H1 (cell line): Measurements from ENCODE around the gene PKD1L1. TPM values are rescaled to one million over a fixed set of nuclear protein-coding genes. Genes with fewer than 3 reads are reported as not detected.

Experiments
- CTCF ChIA-PET: fragments of 300-600 bp; sonication (Branson Sonifier 250); formaldehyde crosslinking; loops from one replicate; lab custom pipeline; 2021; ENCODE audit not compliant: partially characterized antibody; lab: Charles Lee
- POLR2A ChIA-PET: fragments of 300-600 bp; sonication (Branson Sonifier 250); formaldehyde crosslinking; loops from one replicate; lab custom pipeline; 2021; ENCODE audit warnings: inconsistent platforms; ENCODE audit not compliant: partially characterized antibody; lab: Charles Lee
- DNase-seq, 2 experiments: peaks; one replicate each; pipeline versions ENCODE4 v3.0.0 to v3.0.0-alpha.2; 2010 to 2022; ENCODE audit warnings: low spot score in 2 of 2, low read depth in 1 of 2, mixed read lengths in 1 of 2
- FAIRE-seq: peaks from 2 replicates; lab custom pipeline; 2011; peaks lifted over from hg19 to GRCh38; lab: Jason Lieb, UNC
- H2AFZ ChIP-seq: 2 replicates; pipeline ENCODE4 v1.8.1; 2012; ENCODE audit warnings: low read length, inconsistent platforms
- H2AK5ac ChIP-seq: 2 replicates; pipeline ENCODE4 v1.6.1; 2013; ENCODE audit warnings: low read depth, low read length
- H2BK120ac ChIP-seq: replicated peaks from 2 replicates; pipeline ENCODE3; 2013; ENCODE audit warnings: low read depth, low read length, inconsistent platforms
- H2BK12ac ChIP-seq: 2 replicates; pipeline ENCODE4 v1.6.1; 2013; ENCODE audit warnings: low read depth, low read length
- H2BK15ac ChIP-seq: 2 replicates; pipeline ENCODE4 v1.6.1; 2013; ENCODE audit warnings: low read length
- H2BK20ac ChIP-seq: 2 replicates; pipeline ENCODE4 v1.6.1; 2013; ENCODE audit warnings: low read length
- H2BK5ac ChIP-seq: 2 replicates; pipeline ENCODE4 v1.6.1; 2013; ENCODE audit warnings: low read depth, low read length
- H3K14ac ChIP-seq: 2 replicates; pipeline ENCODE4 v1.6.1; 2013; ENCODE audit warnings: inconsistent platforms; ENCODE audit not compliant: insufficient read length
- H3K18ac ChIP-seq: 2 replicates; pipeline ENCODE4 v1.6.1; 2013; ENCODE audit warnings: low read length; ENCODE audit errors: extremely low read depth
- H3K23ac ChIP-seq: 2 replicates; pipeline ENCODE4 v1.6.1; 2013; ENCODE audit warnings: inconsistent platforms; ENCODE audit not compliant: insufficient read length
- H3K23me2 ChIP-seq: 2 replicates; pipeline ENCODE4 v1.6.1; 2013; ENCODE audit warnings: low read depth, low read length
- H3K27ac ChIP-seq: 2 replicates; pipeline ENCODE4 v1.6.1; 2011; ENCODE audit warnings: low read depth, low read length, inconsistent platforms
- H3K27me3 ChIP-seq, 4 experiments: replicated peaks in 1 of 4; 1 replicate in 1 of 4; 2 replicates in 3 of 4; pipeline versions ENCODE4 v1.6.1 to v1.8.1; 2011 to 2013; ENCODE audit warnings: low read length in 3 of 4, mild to moderate bottlenecking in 3 of 4, inconsistent platforms in 2 of 4, mixed read lengths in 2 of 4, moderate library complexity in 1 of 4; ENCODE audit not compliant: control insufficient read depth in 3 of 4, insufficient read depth in 3 of 4; ENCODE audit errors: extremely low read depth in 1 of 4
- H3K36me3 ChIP-seq, 4 experiments: 2 replicates each; pipeline versions ENCODE4 v1.6.1 to v1.8.1; 2011 to 2013; ENCODE audit warnings: mild to moderate bottlenecking in 4 of 4, low read length in 3 of 4, moderate library complexity in 2 of 4, control low read depth in 1 of 4, inconsistent platforms in 1 of 4; ENCODE audit not compliant: insufficient read depth in 4 of 4, control insufficient read depth in 2 of 4
- H3K4ac ChIP-seq: replicated peaks from 2 replicates; pipeline ENCODE3; 2013; ENCODE audit warnings: low read length, low read depth, mixed read lengths, inconsistent platforms; ENCODE audit not compliant: insufficient read length
- H3K4me1 ChIP-seq, 4 experiments: replicated peaks in 1 of 4; 1 replicate in 1 of 4; 2 replicates in 3 of 4; pipeline versions ENCODE4 v1.6.1 to v1.8.1; 2011 to 2013; ENCODE audit warnings: low read length in 3 of 4, inconsistent platforms in 2 of 4, mixed read lengths in 1 of 4; ENCODE audit not compliant: insufficient read depth in 4 of 4, control insufficient read depth in 3 of 4
- H3K4me2 ChIP-seq, 2 experiments: 2 replicates each; pipeline versions ENCODE4 v1.6.1 to v1.8.1; 2011 to 2013; ENCODE audit warnings: low read depth in 2 of 2, low read length in 2 of 2, control low read depth in 1 of 2, inconsistent platforms in 1 of 2, mild to moderate bottlenecking in 1 of 2; ENCODE audit not compliant: insufficient read depth in 1 of 2
- H3K4me3 ChIP-seq, 4 experiments: fragments of 200-600, 300-600 bp in 1 of 4; sonication (generic), shearing (Covaris generic), sonication (Bioruptor Twin) in 1 of 4; 2 replicates each; pipeline versions ENCODE4 v1.5.1 to v1.8.1; 2011 to 2016; ENCODE audit warnings: low read length in 4 of 4, low read depth in 3 of 4, control low read depth in 2 of 4, inconsistent platforms in 2 of 4, mild to moderate bottlenecking in 2 of 4, mixed read lengths in 1 of 4, moderate library complexity in 1 of 4; ENCODE audit not compliant: insufficient read depth in 2 of 4; ENCODE audit errors: extremely low read depth in 1 of 4
- H3K56ac ChIP-seq: replicated peaks from 2 replicates; pipeline ENCODE3; 2013; ENCODE audit warnings: low read depth, mild to moderate bottlenecking, mixed read lengths, low read length, inconsistent platforms; ENCODE audit not compliant: insufficient read length
- H3K79me1 ChIP-seq: 2 replicates; pipeline ENCODE4 v1.6.1; 2013; ENCODE audit warnings: low read depth, low read length, control low read depth
- H3K79me2 ChIP-seq, 2 experiments: 2 replicates each; pipeline versions ENCODE4 v1.6.1 to v1.8.1; 2012 to 2013; ENCODE audit warnings: low read length in 2 of 2, mild to moderate bottlenecking in 2 of 2, inconsistent platforms in 1 of 2; ENCODE audit not compliant: insufficient read depth in 2 of 2, control insufficient read depth in 1 of 2
- H3K9ac ChIP-seq, 4 experiments: replicated peaks in 1 of 4; 1 replicate in 1 of 4; 2 replicates in 3 of 4; pipeline versions ENCODE4 v1.6.1 to v1.8.1; 2011 to 2013; ENCODE audit warnings: low read depth in 3 of 4, low read length in 3 of 4, control low read depth in 2 of 4, mild to moderate bottlenecking in 2 of 4, moderate library complexity in 2 of 4, inconsistent platforms in 1 of 4; ENCODE audit errors: extremely low read depth in 1 of 4
- H3K9me3 ChIP-seq, 2 experiments: 2 replicates each; pipeline versions ENCODE4 v1.6.1 to v1.8.1; 2012 to 2013; ENCODE audit warnings: mild to moderate bottlenecking in 2 of 2, moderate library complexity in 2 of 2, control low read depth in 1 of 2, inconsistent platforms in 1 of 2, low read depth in 1 of 2, low read length in 1 of 2, mixed read lengths in 1 of 2; ENCODE audit not compliant: insufficient read depth in 2 of 2
- H4K20me1 ChIP-seq, 2 experiments: replicated peaks in 1 of 2; 2 replicates each; pipeline versions ENCODE3 to v1.8.1; 2011 to 2013; ENCODE audit warnings: inconsistent platforms in 2 of 2, low read length in 2 of 2, mild to moderate bottlenecking in 1 of 2; ENCODE audit not compliant: insufficient read depth in 2 of 2, control insufficient read depth in 1 of 2
- H4K5ac ChIP-seq: 2 replicates; pipeline ENCODE4 v1.6.1; 2013; ENCODE audit warnings: low read length, low read depth, mixed read lengths, inconsistent platforms; ENCODE audit not compliant: insufficient read length
- H4K8ac ChIP-seq: 2 replicates; pipeline ENCODE4 v1.8.0; 2013; ENCODE audit warnings: mild to moderate bottlenecking, moderate library complexity, low read length, inconsistent platforms; ENCODE audit not compliant: insufficient read depth; ENCODE audit errors: extremely low read depth
- H4K91ac ChIP-seq: replicated peaks from 2 replicates; pipeline ENCODE3; 2013; ENCODE audit warnings: low read length, mixed read lengths, inconsistent platforms; ENCODE audit not compliant: insufficient read length
- CEBPB ChIP-seq: IDR thresholded peaks from 2 replicates; pipeline ENCODE4 v1.6.1; 2012; ENCODE audit warnings: low read depth, low read length
- WGBS, 2 experiments: shearing (Covaris generic) in 1 of 2; methylation state at CpG; one replicate each; pipeline versions ENCODE4 v1.1.6 to v1.1.7; 2013 to 2015; ENCODE audit warnings: low lambda C conversion rate in 2 of 2, mixed read lengths in 2 of 2, inconsistent platforms in 1 of 2, low coverage in 1 of 2, missing lambda C conversion rate in 1 of 2; ENCODE audit not compliant: insufficient replicate concordance in 2 of 2, insufficient coverage in 1 of 2, insufficient read length in 1 of 2; ENCODE audit errors: extremely low coverage in 1 of 2, missing lambda C conversion rate in 1 of 2; 5-methylcytosine and 5-hydroxymethylcytosine counted together
- polyA plus RNA-seq, 7 experiments: library from polyadenylated mRNA; depleted of rRNA in 3 of 7; stranded (reverse) in 5 of 7; unstranded in 2 of 7; fragments of >200 nt in 5 of 7; fragments of 200-250 nt in 2 of 7; gene quantifications; 1 replicate in 5 of 7; 2 replicates in 1 of 7; 4 replicates in 1 of 7; pipeline versions ENCODE4 v1.2.1 to v1.2.3, GENCODE V29; 2011 to 2013; ENCODE audit warnings: missing spikeins in 2 of 7, mixed read lengths in 2 of 7
- total RNA-seq: library from RNA; stranded (reverse); fragmentation: NEBNext Ultra II Directional; extraction: Animal tissue kit (Norgen Biotek cat#: 25700); gene quantifications from 2 replicates; pipeline ENCODE4 v1.2.1, GENCODE V29; 2021

The PKD1L1 gene
- total and polyA plus RNA-seq, 2 of the 8 experiments (the other 6 are each of a cell fraction or from before 2014, with no cell fraction given): 0.22 to 0.35 TPM

- Histone ChIP-seq H2BK15ac (no peak overlapping the region), H3K9me3 (no peaks in the 10 kb centered on the region), H4K20me1 (no peaks in the 10 kb centered on the region), H3K23ac (no peak overlapping the region), H3K9ac (no peak overlapping the region), H3K14ac (no peak overlapping the region), H3K36me3 (no peaks in the 10 kb centered on the region), H4K91ac (no peak overlapping the region), H2BK12ac (no peak overlapping the region; the same call in 1 of the 2 replicates), H3K4me3 (0 out of 8 replicates have a peak overlapping the region, but pooled peaks of 1 of the 4 experiments have one; percentile 5), H2BK20ac (no peak overlapping the region), H3K79me1 (no peaks in the 10 kb centered on the region), H3K4me2 (peak overlapping the region; percentile 28 to 52; a peak in 3 of 4 replicates), H3K27me3 (peaks cover 0 to 9% (median 1%) of the 10 kb centered on the region in 4 experiments; a peak in 3 of 7 replicates), H3K4ac (no peak overlapping the region), H3K4me1 (peaks cover 2 to 11% (median 8%) of the 10 kb centered on the region in 4 experiments; a peak in 4 of 7 replicates), H3K79me2 (no peaks in the 10 kb centered on the region), H3K27ac (no peak overlapping the region), H4K5ac (no peak overlapping the region), H2AFZ (peak overlapping the region; percentile 8; the same call in 1 of the 2 replicates), H3K23me2 (no peaks in the 10 kb centered on the region), H3K18ac (peak overlapping the region; percentile 17), H2AK5ac (no peak overlapping the region), H2BK120ac (no peak overlapping the region), H3K56ac (no peak overlapping the region), H2BK5ac (no peak overlapping the region), H4K8ac (no peak overlapping the region)
- POLR2A ChIA-PET: interaction anchor here (1.0 kb wide), 1 partner anchor 11 kb away, joined by 3 read pairs; no protein-coding TSS in a partner anchor
- peak; percentile 98 for FAIRE-seq
- CTCF ChIA-PET: interaction anchor here (0.7 to 1.2 kb wide), 7 partner anchors 9 to 631 kb away, joined by 3 to 5 read pairs (median 3); partner anchors contain the start of gene PKD1L1
- no peak for DNase-seq
- WGBS, 2 experiments: 48% methylated on average over 9 of the region's 9 CpGs; no CpG with 5 or more reads in 1 of the 2 experiments
- TF ChIP-seq CEBPB: peak; percentile 94
Measured at GRCh38 chr7:47896809-47897423, 51.4 kb downstream of the PKD1L1 start.
